Measurements from ENCODE around the gene ZC3H6.
"Not testable (repeated sequence)": the region's sequence is repeated elsewhere in the genome, so short reads cannot be mapped to it uniquely, and the experiment has no call there.

The ZC3H6 gene

DNA sequence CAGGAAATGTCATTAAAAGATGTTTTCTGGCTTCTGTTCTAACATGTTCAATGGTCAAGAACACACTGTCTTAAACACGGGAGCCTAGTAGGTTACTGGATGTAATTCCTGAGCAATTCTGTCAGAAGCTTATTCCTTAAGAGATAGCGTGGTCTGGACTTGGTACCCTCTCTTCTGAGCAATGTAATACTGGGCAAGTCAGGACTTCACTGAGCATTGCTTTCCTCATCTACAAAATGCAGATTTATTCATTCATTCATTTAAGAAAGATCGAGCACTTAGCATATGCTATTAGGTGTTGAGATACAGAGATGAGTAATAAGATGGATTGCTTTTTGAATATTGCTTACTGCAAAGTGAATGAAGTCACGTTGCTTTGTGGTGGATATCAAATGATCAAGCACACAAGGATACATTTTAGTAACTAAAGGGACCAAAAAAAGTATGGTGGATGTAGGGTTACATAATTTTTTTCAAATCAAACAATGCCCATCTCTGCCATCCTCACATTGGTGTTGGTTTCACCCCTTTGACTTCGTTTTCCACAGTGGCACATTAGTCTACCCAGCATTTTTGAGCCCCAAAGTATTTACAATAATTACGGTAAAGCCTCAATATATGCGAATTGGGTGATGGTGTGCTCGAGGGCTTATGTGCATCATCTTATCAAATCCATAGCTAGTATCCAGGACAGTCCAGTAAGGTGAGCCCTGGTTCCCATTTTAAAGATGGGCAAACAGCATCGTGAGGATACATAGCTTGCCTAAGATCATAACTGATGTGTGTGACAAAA is 65.3 kb downstream of the ZC3H6 start:
- DNase-seq = no peak

DNA sequence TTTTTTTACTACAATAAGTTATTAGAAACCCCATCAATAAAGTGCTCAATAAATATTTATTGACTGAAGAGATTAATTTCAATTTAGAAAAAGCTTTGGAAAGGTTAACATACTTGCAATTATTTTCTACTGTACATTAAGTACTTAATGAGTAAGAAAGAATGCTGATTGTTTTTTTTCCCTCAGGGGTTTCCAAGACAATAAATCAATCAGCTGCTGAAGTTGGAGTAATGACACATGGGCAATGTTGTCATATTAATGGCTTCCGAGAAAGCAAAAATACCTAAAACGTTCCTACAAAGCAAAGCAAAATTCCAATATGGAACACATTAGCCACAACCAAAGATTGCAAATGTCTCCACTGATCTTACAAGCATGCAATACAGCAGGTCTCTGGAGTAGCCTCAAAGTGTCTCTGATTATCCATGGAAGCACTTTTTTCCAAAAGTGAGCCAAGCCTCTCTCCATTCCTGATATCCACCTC is 66.7 kb downstream of the ZC3H6 start:
- no peak for DNase-seq

DNA sequence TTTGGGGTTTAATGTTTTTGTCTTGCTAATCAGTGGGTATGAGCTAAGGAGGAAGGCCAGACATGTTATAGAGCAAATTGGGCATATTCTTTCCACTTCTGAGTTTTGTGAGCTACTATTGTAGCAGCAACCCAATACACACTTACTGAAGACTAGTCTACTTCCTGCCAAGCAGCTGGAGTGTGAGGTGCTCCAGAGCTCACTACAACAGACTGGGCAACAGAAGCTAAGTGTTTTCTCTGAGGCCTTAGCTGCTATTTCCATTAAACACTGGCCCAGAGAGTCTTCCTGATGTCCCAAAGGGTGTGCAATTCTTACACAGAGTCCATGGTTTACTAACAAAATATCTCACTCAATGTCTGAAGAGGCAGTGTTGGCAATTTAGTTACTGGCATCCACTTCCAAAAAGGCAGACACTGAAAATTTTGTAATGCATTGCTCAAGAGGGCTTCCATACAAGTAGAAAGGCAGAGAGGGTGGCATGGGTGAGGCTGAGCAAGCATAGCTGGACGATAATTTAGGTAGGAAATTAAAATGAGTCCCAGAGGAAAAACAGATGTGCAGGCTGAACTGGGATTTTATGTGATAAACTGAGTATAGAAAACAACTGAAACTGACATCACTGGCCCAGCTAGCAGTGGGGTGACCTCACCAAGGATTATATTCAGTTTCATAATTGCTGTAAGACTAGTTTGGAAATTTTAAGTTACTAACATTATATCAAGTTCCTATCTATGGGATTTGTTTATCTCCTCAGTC is 68.6 kb downstream of the ZC3H6 start:
- DNase-seq = no peak

- DNase-seq = no peak
These were observed 69.9 kb downstream of the ZC3H6 start for GRCh38 chr2:112345030-112346027.

- not testable (repeated sequence) for DNase-seq
These were observed 76.9 kb downstream of the ZC3H6 start for GRCh38 chr2:112352292-112352691.

DNA sequence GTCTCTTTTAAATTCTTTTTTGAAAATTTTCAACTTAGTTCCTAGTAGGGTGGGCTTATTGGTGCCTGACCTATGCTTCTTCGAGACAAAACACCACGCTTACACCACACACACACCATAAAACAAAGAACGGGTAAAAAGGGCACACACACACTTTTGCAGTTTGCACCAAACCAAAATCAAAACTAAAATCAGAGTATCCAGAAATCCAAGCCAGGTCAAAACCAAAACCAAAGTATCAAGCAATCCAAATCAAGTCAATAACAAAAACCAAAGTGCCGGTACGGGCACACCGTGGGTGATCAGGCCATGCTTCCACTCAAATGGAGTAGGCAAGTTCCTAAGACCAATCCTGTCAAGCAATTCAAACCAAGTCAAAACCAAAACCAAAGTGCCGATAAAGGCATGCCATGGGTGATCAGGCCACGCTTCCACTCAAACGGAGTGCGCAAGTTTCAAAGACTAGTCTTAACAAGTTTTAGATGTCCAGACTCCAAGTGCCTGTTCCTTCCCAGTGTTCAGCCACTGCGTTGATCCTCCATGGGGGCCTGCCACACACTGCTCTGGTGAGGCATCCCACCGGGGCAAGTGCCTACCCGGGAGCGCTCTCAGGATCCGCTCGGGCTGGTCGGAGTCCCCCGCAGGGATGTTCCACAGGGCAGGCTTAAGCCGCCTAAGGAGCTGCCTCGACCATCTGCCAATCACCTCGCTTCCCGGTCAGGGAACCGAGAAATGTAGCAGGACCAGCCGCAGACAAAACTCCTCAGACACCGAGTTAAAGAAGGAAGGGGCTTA is 77.6 kb downstream of the ZC3H6 start:
- DNase-seq = not testable (repeated sequence)

- not testable (repeated sequence) for DNase-seq
These were observed 78.9 kb downstream of the ZC3H6 start for GRCh38 chr2:112354335-112354734.

- not testable (repeated sequence) for DNase-seq
These were observed 84.7 kb downstream of the ZC3H6 start for GRCh38 chr2:112360055-112360454.

Measured in NCI-H446 treated with DMSO at 0.1 percent for 48 hours (cell line).